ENCODE measurements around the gene AGPAT4. TPM values are rescaled to one million over a fixed set of nuclear protein-coding genes. Genes with fewer than 3 reads are reported as not detected.
"Not testable (repeated sequence)": the region's sequence is repeated elsewhere in the genome, so short reads cannot be mapped to it uniquely, and the experiment has no call there.

The AGPAT4 gene
- total and polyA plus RNA-seq, 2 donors (not counting 3 experiments of a cell fraction or from before 2014, with no cell fraction given) = 10.2 to 15.2 TPM

GRCh38 chr6:161125591-161125990 lies 148.3 kb downstream of the AGPAT4 start:
- Histone ChIP-seq H3K27ac (ENCODE audit: insufficient read depth, low read depth, low read length) (no peak overlapping the region), H3K4me2 (ENCODE audit: insufficient read depth, low read length) (no peak overlapping the region), H3K79me2 (ENCODE audit: control insufficient read depth, insufficient read depth, low read length) (no peaks in the 10 kb centered on the region), H3K4me3 (replicated peaks in 1 of 3; ENCODE audit: insufficient read depth in 1 of 3, low read depth in 1 of 3, low read length in 3 of 3) (no peak overlapping the region), H4K20me1 (replicated peaks; ENCODE audit: control insufficient read depth, extremely low read depth, insufficient read depth, low read length) (no peaks in the 10 kb centered on the region), H3K9ac (replicated peaks; ENCODE audit: extremely low read depth, insufficient read depth, low read length) (no peak overlapping the region), H3K36me3 (ENCODE audit: control insufficient read depth in 2 of 2, extremely low read depth in 1 of 2, insufficient read depth in 2 of 2, low read length in 2 of 2) (no peaks in the 10 kb centered on the region), H3K9me1 (replicated peaks; ENCODE audit: control insufficient read depth, extremely low read depth, insufficient read depth, low read length) (no peaks in the 10 kb centered on the region), H2AFZ (ENCODE audit: low read depth, low read length) (no peak overlapping the region), H3K9me3 (replicated peaks; ENCODE audit: control insufficient read depth, insufficient read depth, low read length) (peaks cover 2% of the 10 kb centered on the region), H3K4me1 (ENCODE audit: control insufficient read depth, extremely low read depth, insufficient read depth, low read length) (no peaks in the 10 kb centered on the region), H3K27me3 (ENCODE audit: control insufficient read depth in 2 of 2, insufficient read depth in 2 of 2, low read length in 2 of 2) (no peaks in the 10 kb centered on the region)
- no TSS peak for BruUV-seq (replicated peaks)
- ChIA-PET POLR2A (no interaction called here), CTCF (interaction anchor here (0.6 to 0.9 kb wide), 3 partner anchors 22 to 245 kb away, joined by 3 to 4 read pairs (median 3); no protein-coding TSS in a partner anchor)
- intact Hi-C loops (cut with micrococcal nuclease) = no loop called here
- DNase-seq (ENCODE audit: low read depth, low spot score) (no peak), FAIRE-seq (no peak)
- dilution Hi-C loops (cut with MboI; ENCODE audit: extremely low pct_ligation_motif_present, low sequenced_read_pairs) = no loop called here
- no peak for TF ChIP-seq CTCF (IDR thresholded peaks at IDR 0.05; ENCODE audit: extremely low read depth in 1 of 2, insufficient read depth in 1 of 2, low read depth in 1 of 2, low read length in 2 of 2)
- no peak for TF ChIP-seq EZH2 (IDR thresholded peaks at IDR 0.05; ENCODE audit: borderline replicate concordance, low read depth, low read length, severe bottlenecking)
- TF ChIP-seq FOS (IDR thresholded peaks at IDR 0.05; ENCODE audit: borderline replicate concordance, insufficient read depth, low read length) = no peak

DNA sequence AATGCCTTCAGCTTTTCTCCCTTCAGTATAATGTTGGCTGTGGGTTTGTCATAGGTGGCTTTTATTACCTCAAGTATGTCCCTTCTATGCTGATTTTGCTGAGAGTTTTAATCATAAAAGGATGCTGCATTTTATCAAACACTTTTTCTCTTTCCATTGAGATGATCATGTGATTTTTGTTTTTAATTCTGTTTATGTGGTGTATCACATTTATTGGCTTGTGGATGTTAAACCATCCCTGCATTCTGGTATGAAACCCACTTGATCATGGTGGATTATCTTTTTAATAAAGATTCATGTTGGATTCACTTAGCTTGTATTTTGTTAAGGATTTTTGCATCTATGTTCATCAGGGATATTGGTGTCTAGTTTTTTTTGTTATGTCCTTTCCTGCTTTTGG lies 150.5 kb downstream of the AGPAT4 start:
- DNase-seq (ENCODE audit: low read depth, low spot score); H3K4me2 ChIP-seq (ENCODE audit: insufficient read depth, low read length); H4K20me1 ChIP-seq (replicated peaks; ENCODE audit: control insufficient read depth, extremely low read depth, insufficient read depth, low read length); H3K4me3 ChIP-seq (replicated peaks in 1 of 3; ENCODE audit: insufficient read depth in 1 of 3, low read depth in 1 of 3, low read length in 3 of 3); BruUV-seq (replicated peaks); H3K9ac ChIP-seq (replicated peaks; ENCODE audit: extremely low read depth, insufficient read depth, low read length); H3K79me2 ChIP-seq (ENCODE audit: control insufficient read depth, insufficient read depth, low read length); H3K4me1 ChIP-seq (ENCODE audit: control insufficient read depth, extremely low read depth, insufficient read depth, low read length); H3K27me3 ChIP-seq (ENCODE audit: control insufficient read depth in 2 of 2, insufficient read depth in 2 of 2, low read length in 2 of 2); H2AFZ ChIP-seq (ENCODE audit: low read depth, low read length); H3K27ac ChIP-seq (ENCODE audit: insufficient read depth, low read depth, low read length); H3K36me3 ChIP-seq (ENCODE audit: control insufficient read depth in 2 of 2, extremely low read depth in 1 of 2, insufficient read depth in 2 of 2, low read length in 2 of 2); POLR2A ChIA-PET; H3K9me1 ChIP-seq (replicated peaks; ENCODE audit: control insufficient read depth, extremely low read depth, insufficient read depth, low read length); FAIRE-seq; intact Hi-C loops (cut with micrococcal nuclease); H3K9me3 ChIP-seq (replicated peaks; ENCODE audit: control insufficient read depth, insufficient read depth, low read length); dilution Hi-C loops (cut with MboI; ENCODE audit: extremely low pct_ligation_motif_present, low sequenced_read_pairs): not testable (repeated sequence)
- CTCF ChIA-PET = interaction anchor here (1.2 kb wide), 1 partner anchor 192 kb away, joined by 3 read pairs; no protein-coding TSS in a partner anchor
